HG02885 (cell line): ENCODE measurements around the gene NEU1.
"Not testable (repeated sequence)": the region's sequence is repeated elsewhere in the genome, so short reads cannot be mapped to it uniquely, and the experiment has no call there.

Experiments
- ATAC-seq: cut with Tn5 transposase; IDR thresholded peaks from one replicate; pipeline ENCODE4 v1.9.1; 2021; ENCODE audit warnings: mild to moderate bottlenecking; ENCODE audit not compliant: unreplicated experiment, poor library complexity

The NEU1 gene

GRCh38 chr6:31847276-31847978 is 15.2 kb downstream of the NEU1 start:
- ATAC-seq, result no peak

- no peak for ATAC-seq
Measured at GRCh38 chr6:31844507-31844906, 18.1 kb downstream of the NEU1 start.

GRCh38 chr6:31842053-31842452 is 20.6 kb downstream of the NEU1 start:
- no peak for ATAC-seq

- not testable (repeated sequence) for ATAC-seq
Measured at GRCh38 chr6:31839779-31840126, 22.9 kb downstream of the NEU1 start.

- no peak for ATAC-seq
Measured at GRCh38 chr6:31838968-31839367, 23.7 kb downstream of the NEU1 start.

- not testable (repeated sequence) for ATAC-seq
Measured at GRCh38 chr6:31838114-31838553, 24.5 kb downstream of the NEU1 start.

- ATAC-seq, result no peak
Measured at GRCh38 chr6:31837369-31838113, 25.1 kb downstream of the NEU1 start.

GRCh38 chr6:31836474-31837368 is 25.9 kb downstream of the NEU1 start:
- ATAC-seq, result no peak

- ATAC-seq, result no peak
Measured at GRCh38 chr6:31836047-31836473, 26.6 kb downstream of the NEU1 start.

- peak; percentile 57 for ATAC-seq
Measured at GRCh38 chr6:31834367-31835250, 28.0 kb downstream of the NEU1 start.

- ATAC-seq, result no peak
Measured at GRCh38 chr6:31831350-31832215, 31.0 kb downstream of the NEU1 start.

GRCh38 chr6:31830886-31831335 is 31.7 kb downstream of the NEU1 start:
- ATAC-seq, result no peak

GRCh38 chr6:31829633-31830283 is 32.9 kb downstream of the NEU1 start:
- no peak for ATAC-seq

GRCh38 chr6:31827286-31828079 is 35.1 kb downstream of the NEU1 start, which contains the start of gene HSPA1B:
Gene HSPA1B, plus strand, starts transcription at chr6:31827738. Its CDS starts 213 bp downstream, at chr6:31827951.
- peak; percentile 70 for ATAC-seq

- no peak for ATAC-seq
Measured at GRCh38 chr6:31826793-31827285, 35.8 kb downstream of the NEU1 start.

- ATAC-seq, result no peak
Measured at GRCh38 chr6:31825553-31825952, 37.1 kb downstream of the NEU1 start.

GRCh38 chr6:31823592-31824196 is 38.9 kb downstream of the NEU1 start:
- not testable (repeated sequence) for ATAC-seq
